NCI-H1694 (cell line): ENCODE results near the gene BICC1.
A peak's percentile ranks its signal among the peaks of the same experiment; 100 is the strongest.

Experiments
- DNase-seq: peaks from one replicate; lab custom pipeline; 2025; lab: John Stamatoyannopoulos, UW

Gene BICC1

GRCh38 chr10:58779594-58779993 is 266.9 kb downstream of the BICC1 start:
- DNase-seq, result no peak

DNA sequence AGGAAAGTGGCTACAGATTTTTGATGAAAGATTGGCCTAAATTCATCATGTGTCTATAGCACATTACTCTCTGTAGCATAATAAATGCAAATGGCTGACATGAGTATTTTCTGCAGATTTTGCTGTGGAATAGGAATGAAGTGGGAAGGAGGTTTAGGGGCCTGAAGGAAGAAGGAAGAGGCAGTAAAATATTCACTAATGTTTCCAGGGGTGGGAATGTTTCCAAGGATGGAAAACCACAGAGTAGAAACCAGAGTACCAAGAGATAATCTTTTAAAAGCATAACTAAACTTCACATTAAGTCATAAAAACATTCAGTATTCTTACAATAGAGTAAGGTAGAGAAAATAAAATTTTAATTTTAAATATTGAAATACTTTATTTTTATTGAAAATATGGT is 267.8 kb downstream of the BICC1 start:
- DNase-seq, result no peak

DNA sequence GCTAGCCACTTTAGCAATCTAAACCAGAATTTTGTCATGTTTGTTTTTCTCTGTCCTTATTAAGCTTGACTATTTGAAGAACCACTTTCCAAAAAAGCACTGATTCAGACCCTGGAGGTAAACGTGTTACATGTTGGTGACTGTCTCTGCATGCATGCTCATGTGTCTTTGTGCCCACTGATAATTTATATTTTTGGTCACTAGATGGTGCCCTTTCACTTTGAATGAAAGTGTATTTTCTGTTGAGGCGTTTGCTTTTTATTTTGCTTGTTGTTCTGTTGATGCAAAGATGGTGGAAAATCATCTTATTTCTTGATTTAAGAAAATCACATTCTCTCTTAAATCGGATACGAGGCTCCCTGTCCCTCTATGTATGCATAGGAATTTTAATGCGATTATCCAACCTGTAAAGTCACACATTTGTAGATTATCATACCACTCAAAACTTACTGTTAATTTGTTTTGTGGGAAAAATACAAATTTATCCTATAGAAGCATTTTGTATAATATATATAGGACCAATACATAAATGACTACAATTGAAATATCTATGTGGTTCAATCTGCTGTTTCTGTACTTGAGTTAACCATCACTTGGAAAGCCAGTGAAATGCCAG is 269.3 kb downstream of the BICC1 start:
- peak; percentile 38 for DNase-seq

GRCh38 chr10:58782876-58783851 is 270.5 kb downstream of the BICC1 start:
- no peak for DNase-seq

DNA sequence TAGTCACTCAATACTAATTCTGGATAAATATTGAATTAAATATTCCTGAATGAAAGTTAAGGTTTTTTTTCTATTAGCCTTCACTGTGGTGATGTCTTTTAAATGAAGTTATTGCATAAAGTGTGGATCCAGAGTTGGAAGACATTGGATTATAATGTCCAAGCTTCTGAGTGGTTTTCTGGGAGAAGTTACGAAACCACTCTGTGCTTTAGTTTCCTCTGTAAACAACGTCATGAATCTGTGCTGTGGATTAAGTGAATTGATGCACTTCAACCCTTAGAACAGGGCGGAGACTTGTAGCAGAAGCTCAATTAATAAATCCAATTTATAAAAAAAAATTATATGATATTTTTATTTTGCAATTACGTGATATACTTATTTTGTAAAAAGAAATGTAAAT is 271.7 kb downstream of the BICC1 start:
- no peak for DNase-seq

DNA sequence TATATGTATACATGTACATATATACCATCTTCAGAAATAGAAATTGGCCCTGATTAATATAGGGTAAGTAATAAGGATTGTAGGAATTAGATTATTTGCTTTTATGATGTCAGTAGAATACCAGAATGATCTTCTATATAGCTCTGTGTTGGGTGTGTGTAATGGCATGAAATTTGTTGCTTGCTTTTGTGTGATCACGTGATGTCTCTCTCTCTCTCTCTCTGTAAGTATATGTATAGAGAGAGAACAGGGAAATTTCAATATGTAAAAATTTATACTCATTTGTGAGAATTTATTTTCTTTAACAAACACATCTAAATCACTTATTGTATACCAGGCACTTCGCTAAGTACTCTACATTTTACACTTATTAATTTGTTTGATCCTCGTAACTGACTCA is 272.7 kb downstream of the BICC1 start:
- DNase-seq, result no peak

GRCh38 chr10:58791137-58791536 is 278.5 kb downstream of the BICC1 start:
- DNase-seq, result no peak

DNA sequence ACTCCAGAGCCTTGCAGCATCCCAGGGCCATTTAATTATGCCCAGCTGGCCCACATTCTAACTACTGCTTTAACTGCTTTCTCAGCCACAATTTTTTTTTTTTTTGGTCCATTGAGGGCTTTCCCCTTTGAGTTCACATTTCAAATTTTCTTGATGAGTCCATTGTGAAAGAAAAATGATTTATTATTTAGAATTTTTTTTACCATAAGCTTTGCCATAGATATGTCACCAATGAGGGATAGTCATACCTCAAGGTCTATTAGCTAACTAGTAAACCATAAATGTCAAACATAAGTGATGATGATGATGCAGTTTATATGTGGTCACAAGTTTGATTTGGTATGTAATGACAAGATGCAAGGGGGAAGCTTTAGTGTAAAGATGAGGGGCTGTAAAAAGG is 282.9 kb downstream of the BICC1 start:
- DNase-seq, result no peak

DNA sequence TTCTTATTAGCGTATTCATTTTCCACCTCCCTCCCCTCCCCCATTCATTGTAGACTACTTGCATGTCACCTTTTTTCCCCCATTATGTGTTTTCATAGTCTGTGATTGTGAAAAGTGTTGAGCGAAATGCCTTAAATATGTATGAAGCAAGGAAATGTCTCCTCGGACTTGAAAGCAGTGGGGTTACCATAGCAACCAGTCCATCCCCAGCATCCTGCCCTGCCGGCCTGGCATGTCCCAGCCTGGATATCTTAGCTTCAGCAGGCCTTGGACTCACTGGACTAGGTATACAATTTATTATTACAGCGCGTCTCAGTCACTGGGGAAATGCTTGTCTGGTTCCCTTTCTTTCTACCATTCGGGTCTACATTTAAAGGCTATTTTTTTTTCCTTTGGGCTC is 283.6 kb downstream of the BICC1 start:
- no peak for DNase-seq

DNA sequence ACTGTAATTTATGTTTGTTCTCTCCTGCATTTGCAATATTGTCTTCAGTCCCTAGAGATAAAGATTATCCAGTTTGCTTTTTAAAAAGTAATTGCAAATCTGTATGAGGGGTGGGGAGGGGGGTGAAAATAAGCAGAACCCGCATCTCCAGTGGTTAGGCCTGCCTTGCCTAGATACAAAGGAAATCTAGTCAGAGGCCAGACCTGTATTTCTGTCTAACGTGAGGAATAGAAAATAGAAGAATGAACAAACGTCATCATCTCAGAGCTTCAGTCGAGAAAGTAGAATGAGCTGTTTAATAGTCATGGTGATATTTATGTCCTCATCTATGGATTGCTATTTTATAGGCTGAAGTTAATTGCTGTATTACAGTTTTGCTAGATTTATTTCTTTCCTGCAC is 284.2 kb downstream of the BICC1 start:
- DNase-seq, result no peak

DNA sequence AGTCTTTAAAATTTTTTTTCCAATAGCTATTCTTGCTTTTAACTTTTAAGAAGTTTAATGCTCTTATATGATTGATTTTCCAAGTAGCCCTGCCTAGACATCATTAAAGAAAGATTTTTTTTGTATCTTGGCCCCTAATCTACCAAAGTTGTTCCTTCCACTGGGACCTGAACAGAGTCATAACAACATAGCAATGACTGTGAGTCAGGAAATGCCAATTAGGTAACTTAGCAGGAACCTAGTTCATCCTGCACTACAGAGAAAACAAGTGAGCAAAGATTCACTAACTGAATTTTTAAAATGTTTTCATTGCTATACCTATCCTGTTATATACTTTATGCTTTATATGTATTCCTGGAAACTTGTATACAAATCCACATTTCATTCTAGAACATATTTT is 284.7 kb downstream of the BICC1 start:
- no peak for DNase-seq

DNA sequence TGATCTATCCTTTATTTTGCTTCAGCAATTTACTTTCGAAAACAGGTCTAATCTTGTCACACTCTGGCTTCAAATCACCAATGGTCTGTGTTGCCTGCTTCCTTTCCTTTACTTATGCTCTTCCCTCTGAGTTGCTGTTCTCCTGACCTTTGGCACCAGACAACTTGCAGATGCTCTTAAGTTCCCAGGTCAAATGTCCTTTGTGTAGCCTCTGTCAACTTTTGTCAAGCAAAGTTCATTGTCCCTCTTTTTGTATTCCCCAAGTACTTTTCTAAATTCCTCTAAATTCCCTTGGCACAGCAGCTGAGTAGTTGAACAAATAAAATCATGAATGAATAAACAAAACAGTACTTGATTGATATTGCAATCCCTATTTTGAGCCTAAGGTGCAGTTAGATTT is 289.4 kb downstream of the BICC1 start:
- no peak for DNase-seq

- DNase-seq, result no peak
Observed at GRCh38 chr10:58806323-58806722, 293.7 kb downstream of the BICC1 start.

- DNase-seq, result no peak
Observed at GRCh38 chr10:58806970-58807628, 294.4 kb downstream of the BICC1 start.

GRCh38 chr10:58807629-58808022 is 295.0 kb downstream of the BICC1 start:
- DNase-seq, result no peak

DNA sequence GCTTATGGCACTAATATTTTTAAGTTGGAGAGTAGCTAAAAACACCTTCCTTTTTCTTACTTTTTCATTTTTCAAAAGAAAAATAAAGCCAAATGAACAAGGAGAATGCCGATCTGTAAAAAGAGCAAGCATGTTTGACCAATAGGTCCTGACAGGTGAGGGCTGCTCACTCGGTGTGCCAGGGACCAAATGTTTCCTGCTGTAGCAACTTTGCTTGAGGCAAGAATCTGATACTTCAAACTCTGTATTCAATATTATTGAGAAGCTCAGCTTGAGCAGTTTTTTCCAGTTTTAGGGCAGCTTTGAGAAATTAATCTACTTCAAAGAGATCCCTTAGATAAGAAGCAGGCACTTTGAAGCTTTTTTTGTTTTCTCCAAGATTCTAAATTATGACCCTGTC is 298.1 kb downstream of the BICC1 start:
- no peak for DNase-seq

DNA sequence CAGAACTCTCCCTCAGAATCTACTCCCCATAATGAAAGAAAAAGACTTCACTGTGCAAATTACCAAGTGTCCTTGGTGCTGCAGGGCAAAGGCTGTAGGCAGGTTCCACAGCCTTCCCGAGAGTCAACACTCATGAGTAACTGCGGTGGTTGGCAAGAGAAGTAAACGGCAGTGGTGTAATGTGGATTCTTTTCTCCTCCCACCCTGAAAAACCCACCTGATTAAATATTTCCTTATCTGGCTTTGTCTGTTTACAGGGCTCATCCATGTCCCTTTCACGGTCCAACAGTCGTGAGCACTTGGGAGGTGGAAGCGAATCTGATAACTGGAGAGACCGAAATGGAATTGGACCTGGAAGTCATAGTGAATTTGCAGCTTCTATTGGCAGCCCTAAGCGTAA is 300.9 kb downstream of the BICC1 start:
- no peak for DNase-seq

DNA sequence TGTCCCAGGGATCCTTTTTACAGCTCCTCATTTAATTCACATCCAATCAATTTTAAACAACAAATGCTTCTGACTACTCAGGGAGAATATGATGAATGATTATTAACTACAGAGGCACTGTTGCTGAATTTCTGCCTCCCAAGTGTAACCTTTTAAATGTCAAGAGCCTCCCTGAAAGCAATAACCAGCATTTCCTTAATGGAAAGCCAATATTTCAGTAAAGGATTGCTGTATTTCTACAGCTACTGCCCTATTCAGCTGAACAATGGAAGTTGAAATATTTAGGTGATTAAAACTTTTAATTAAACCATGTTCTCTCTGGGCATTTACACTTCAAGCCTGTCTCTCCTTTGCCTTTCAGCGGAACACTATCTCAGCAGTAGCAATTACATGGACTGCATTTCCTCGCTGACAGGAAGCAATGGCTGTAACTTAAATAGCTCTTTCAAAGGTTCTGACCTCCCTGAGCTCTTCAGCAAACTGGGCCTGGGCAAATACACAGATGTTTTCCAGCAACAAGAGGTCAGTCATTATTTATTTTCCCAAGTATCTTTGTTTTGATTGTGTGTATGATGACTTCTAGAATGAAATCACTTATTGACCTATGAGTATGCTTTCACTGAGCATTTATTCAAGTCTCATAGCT is 304.7 kb downstream of the BICC1 start:
- no peak for DNase-seq

DNA sequence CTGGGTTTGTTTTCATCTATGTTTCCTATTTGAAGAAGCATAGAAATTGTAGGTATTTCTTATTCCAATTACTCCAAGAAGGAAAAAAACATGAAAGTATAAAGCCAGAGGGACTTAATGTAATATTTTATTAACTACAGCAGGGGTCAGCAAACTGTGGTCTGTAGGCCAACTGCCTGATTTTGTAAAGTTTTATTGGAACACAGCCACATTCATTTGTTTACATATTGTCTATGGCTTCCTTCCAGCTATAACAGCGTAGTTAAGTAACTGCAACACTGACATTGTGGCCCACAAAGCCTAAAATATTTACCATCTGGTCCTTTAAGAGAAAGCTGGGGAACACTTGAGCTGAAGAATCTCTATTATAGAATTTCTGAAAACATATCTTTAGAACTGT is 306.2 kb downstream of the BICC1 start:
- DNase-seq, result peak; percentile 3

GRCh38 chr10:58820386-58820785 is 307.7 kb downstream of the BICC1 start:
- no peak for DNase-seq

DNA sequence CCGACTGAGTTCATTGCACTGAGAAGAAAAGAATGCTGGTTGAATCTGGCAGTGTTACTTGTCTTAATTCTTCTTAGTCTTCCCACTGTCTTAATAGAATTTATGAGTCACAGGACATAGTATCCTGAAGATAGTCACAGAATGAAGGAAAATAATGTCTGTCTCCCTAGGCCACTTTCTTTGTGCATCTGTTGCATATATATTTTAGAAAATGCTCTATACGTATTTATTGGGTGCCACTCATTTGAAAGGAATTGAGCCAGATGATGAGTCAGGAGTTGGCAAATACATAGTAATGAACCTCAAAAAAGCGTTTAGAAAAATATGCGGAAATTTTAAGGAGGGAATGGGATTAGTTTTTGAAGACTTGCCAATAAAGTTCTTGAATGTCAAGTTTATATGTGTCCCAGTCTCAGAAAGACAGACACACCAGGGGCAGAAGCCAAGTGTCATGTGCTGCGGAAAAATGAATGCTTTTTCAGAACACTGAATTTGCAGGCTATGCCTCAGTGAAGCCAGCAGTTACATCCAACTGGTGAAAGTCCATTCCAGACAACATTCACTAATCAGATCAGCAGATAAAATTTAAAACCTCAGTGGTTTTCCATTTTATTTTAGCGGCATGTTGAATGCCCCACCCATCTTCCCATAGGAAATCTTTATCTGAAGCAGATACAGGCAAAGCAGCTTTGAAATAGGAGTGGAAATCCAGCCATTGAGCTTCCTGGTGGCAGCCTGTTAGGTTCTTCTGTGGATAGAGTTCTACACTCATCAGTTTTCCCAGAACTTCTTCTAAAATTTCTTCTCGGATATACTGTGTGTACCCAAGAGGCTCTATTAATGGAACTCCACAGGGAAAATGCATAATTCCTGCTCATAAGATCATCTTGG is 308.4 kb downstream of the BICC1 start:
- no peak for DNase-seq

- DNase-seq, result no peak
Observed at GRCh38 chr10:58821752-58822056, 309.0 kb downstream of the BICC1 start.
